Measurements from ENCODE around the gene ADGRV1.

ADGRV1 gene

GRCh38 chr5:91118354-91118753 is 559.8 kb downstream of the ADGRV1 start:
- DNase-seq (ENCODE audit: low spot score) = no peak

GRCh38 chr5:91118796-91119195 is 560.2 kb downstream of the ADGRV1 start:
- DNase-seq (ENCODE audit: low spot score) = no peak

- DNase-seq (ENCODE audit: low spot score) = no peak
Measured at GRCh38 chr5:91119217-91119616, 560.6 kb downstream of the ADGRV1 start.

- DNase-seq (ENCODE audit: low spot score) = no peak
Measured at GRCh38 chr5:91119981-91120850, 561.6 kb downstream of the ADGRV1 start.

GRCh38 chr5:91121347-91121993 is 562.9 kb downstream of the ADGRV1 start:
- no peak for DNase-seq (ENCODE audit: low spot score)

GRCh38 chr5:91122651-91123050 is 564.1 kb downstream of the ADGRV1 start:
- no peak for DNase-seq (ENCODE audit: low spot score)

- DNase-seq (ENCODE audit: low spot score) = no peak
Measured at GRCh38 chr5:91123291-91123690, 564.7 kb downstream of the ADGRV1 start.

- no peak for DNase-seq (ENCODE audit: low spot score)
Measured at GRCh38 chr5:91123901-91124300, 565.3 kb downstream of the ADGRV1 start.

- no peak for DNase-seq (ENCODE audit: low spot score)
Measured at GRCh38 chr5:91125916-91126315, 567.3 kb downstream of the ADGRV1 start.

GRCh38 chr5:91126448-91126847 is 567.9 kb downstream of the ADGRV1 start:
- no peak for DNase-seq (ENCODE audit: low spot score)

- no peak for DNase-seq (ENCODE audit: low spot score)
Measured at GRCh38 chr5:91126888-91127287, 568.3 kb downstream of the ADGRV1 start.

- no peak for DNase-seq (ENCODE audit: low spot score)
Measured at GRCh38 chr5:91127456-91128081, 569.0 kb downstream of the ADGRV1 start.

- no peak for DNase-seq (ENCODE audit: low spot score)
Measured at GRCh38 chr5:91128604-91129003, 570.0 kb downstream of the ADGRV1 start.

- DNase-seq (ENCODE audit: low spot score) = no peak
Measured at GRCh38 chr5:91129748-91130147, 571.2 kb downstream of the ADGRV1 start.

- DNase-seq (ENCODE audit: low spot score) = no peak
Measured at GRCh38 chr5:91130759-91131158, 572.2 kb downstream of the ADGRV1 start.

- DNase-seq (ENCODE audit: low spot score) = no peak
Measured at GRCh38 chr5:91132550-91132949, 574.0 kb downstream of the ADGRV1 start.

- DNase-seq (ENCODE audit: low spot score) = no peak
Measured at GRCh38 chr5:91133183-91133582, 574.6 kb downstream of the ADGRV1 start.

GRCh38 chr5:91135475-91136248 is 577.1 kb downstream of the ADGRV1 start:
- no peak for DNase-seq (ENCODE audit: low spot score)

- no peak for DNase-seq (ENCODE audit: low spot score)
Measured at GRCh38 chr5:91136271-91136670, 577.7 kb downstream of the ADGRV1 start.

- no peak for DNase-seq (ENCODE audit: low spot score)
Measured at GRCh38 chr5:91137647-91138046, 579.0 kb downstream of the ADGRV1 start.

- no peak for DNase-seq (ENCODE audit: low spot score)
Measured at GRCh38 chr5:91139572-91140200, 581.1 kb downstream of the ADGRV1 start.

GRCh38 chr5:91140657-91141056 is 582.1 kb downstream of the ADGRV1 start:
- no peak for DNase-seq (ENCODE audit: low spot score)

Measured in HuH-7 (cell line).